ENCODE data around the gene D2HGDH.

- TF ChIP-seq POLR2A (IDR thresholded peaks at IDR 0.05; ENCODE audit: low read depth, low read length) = no peak
- no peak for TF ChIP-seq POLR2AphosphoS5 (IDR thresholded peaks at IDR 0.05; ENCODE audit: low read depth, low read length)
- TF ChIP-seq POU2F2 (IDR thresholded peaks at IDR 0.05; ENCODE audit: low read depth, low read length) = no peak
- no peak for TF ChIP-seq TAF1 (IDR thresholded peaks at IDR 0.05; ENCODE audit: low read depth, low read length)
- TF ChIP-seq SPI1 (IDR thresholded peaks at IDR 0.05; ENCODE audit: low read depth, low read length) = no peak
- no peak for TF ChIP-seq PAX5 (IDR thresholded peaks at IDR 0.05; ENCODE audit: insufficient read depth, low read length, severe bottlenecking)
Measured at GRCh38 chr2:241750076-241750840, 15.8 kb downstream of the D2HGDH start.
